NCI-H128 (cell line): ENCODE data around the gene KIAA1755.

Experiments
- DNase-seq: peaks from one replicate; lab custom pipeline; 2025; ENCODE audit not compliant: unreplicated experiment; lab: John Stamatoyannopoulos, UW

KIAA1755 gene

GRCh38 chr20:38190936-38191371 lies 69.6 kb downstream of the KIAA1755 start:
- no peak for DNase-seq

- DNase-seq: no peak
These were observed 70.4 kb downstream of the KIAA1755 start for GRCh38 chr20:38190166-38190565.

- DNase-seq: no peak
These were observed 73.0 kb downstream of the KIAA1755 start for GRCh38 chr20:38187517-38187916.

- DNase-seq: no peak
These were observed 73.7 kb downstream of the KIAA1755 start for GRCh38 chr20:38186788-38187221.

- DNase-seq: no peak
These were observed 76.4 kb downstream of the KIAA1755 start for GRCh38 chr20:38184101-38184500.

- DNase-seq: no peak
These were observed 78.6 kb downstream of the KIAA1755 start for GRCh38 chr20:38181971-38182370.

GRCh38 chr20:38181207-38181801 lies 79.2 kb downstream of the KIAA1755 start:
- no peak for DNase-seq

- no peak for DNase-seq
These were observed 79.8 kb downstream of the KIAA1755 start for GRCh38 chr20:38180781-38181180.

GRCh38 chr20:38179846-38180245 lies 80.7 kb downstream of the KIAA1755 start:
- DNase-seq: no peak

GRCh38 chr20:38178581-38178980 lies 82.0 kb downstream of the KIAA1755 start:
- no peak for DNase-seq

GRCh38 chr20:38178065-38178491 lies 82.5 kb downstream of the KIAA1755 start:
- no peak for DNase-seq

- DNase-seq: no peak
These were observed 83.3 kb downstream of the KIAA1755 start for GRCh38 chr20:38177201-38177600.

GRCh38 chr20:38175304-38176180 lies 85.0 kb downstream of the KIAA1755 start:
- no peak for DNase-seq

GRCh38 chr20:38173237-38174156 lies 87.0 kb downstream of the KIAA1755 start:
- DNase-seq: no peak

- no peak for DNase-seq
These were observed 88.1 kb downstream of the KIAA1755 start for GRCh38 chr20:38172408-38172807.

- DNase-seq: no peak
These were observed 88.9 kb downstream of the KIAA1755 start for GRCh38 chr20:38171675-38172043.

- no peak for DNase-seq
These were observed 89.5 kb downstream of the KIAA1755 start for GRCh38 chr20:38170826-38171674.

- DNase-seq: no peak
These were observed 90.2 kb downstream of the KIAA1755 start for GRCh38 chr20:38170219-38170825.

GRCh38 chr20:38169636-38170193 lies 90.8 kb downstream of the KIAA1755 start:
- DNase-seq: no peak
